ENCODE data around the gene PRRT1B.

DNA sequence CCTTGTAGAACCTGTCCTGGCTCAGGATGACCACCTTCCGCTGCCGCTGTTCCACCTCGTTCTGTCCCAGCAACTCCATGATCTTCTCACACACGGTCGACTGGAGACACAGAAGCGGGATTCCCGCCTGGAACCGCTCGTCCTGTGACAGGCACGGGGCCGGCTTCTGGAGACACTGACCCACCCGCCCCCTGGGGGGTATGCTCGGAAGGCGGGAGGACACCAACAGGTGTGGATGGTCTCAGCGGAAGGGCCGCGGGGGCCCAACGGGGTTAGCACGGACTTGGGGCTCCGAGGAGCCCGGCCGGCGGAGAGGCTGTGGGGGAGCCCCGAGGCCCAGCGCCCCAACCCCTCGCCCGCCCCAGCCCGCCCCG, 14.8 kb upstream of the PRRT1B start:
- no peak for TF ChIP-seq RCOR1 (IDR thresholded peaks at IDR 0.05; ENCODE audit: low read depth, low read length)
- TF ChIP-seq NR3C1 (IDR thresholded peaks at IDR 0.05) = no peak
- TF ChIP-seq, protein P1, sequence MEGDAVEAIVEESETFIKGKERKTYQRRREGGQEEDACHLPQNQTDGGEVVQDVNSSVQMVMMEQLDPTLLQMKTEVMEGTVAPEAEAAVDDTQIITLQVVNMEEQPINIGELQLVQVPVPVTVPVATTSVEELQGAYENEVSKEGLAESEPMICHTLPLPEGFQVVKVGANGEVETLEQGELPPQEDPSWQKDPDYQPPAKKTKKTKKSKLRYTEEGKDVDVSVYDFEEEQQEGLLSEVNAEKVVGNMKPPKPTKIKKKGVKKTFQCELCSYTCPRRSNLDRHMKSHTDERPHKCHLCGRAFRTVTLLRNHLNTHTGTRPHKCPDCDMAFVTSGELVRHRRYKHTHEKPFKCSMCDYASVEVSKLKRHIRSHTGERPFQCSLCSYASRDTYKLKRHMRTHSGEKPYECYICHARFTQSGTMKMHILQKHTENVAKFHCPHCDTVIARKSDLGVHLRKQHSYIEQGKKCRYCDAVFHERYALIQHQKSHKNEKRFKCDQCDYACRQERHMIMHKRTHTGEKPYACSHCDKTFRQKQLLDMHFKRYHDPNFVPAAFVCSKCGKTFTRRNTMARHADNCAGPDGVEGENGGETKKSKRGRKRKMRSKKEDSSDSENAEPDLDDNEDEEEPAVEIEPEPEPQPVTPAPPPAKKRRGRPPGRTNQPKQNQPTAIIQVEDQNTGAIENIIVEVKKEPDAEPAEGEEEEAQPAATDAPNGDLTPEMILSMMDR (IDR thresholded peaks at IDR 0.05) = 0 out of 3 replicates have a peak, but pooled peaks have one; percentile 11
- no peak for TF ChIP-seq CHD2 (IDR thresholded peaks at IDR 0.05; ENCODE audit: low read length, partially characterized antibody)
